Liver (tissue), 9 donors: ENCODE data around the gene MSL1. TPM values are rescaled to one million over a fixed set of nuclear protein-coding genes. Genes with fewer than 3 reads are reported as not detected.

Experiments
- DNase-seq: peaks from one replicate; pipeline ENCODE4 v3.0.0-alpha.2; 2017; ENCODE audit warnings: low spot score
- H3K27ac ChIP-seq, 2 donors: one replicate each; pipeline ENCODE4 v1.7.0; 2013; ENCODE audit warnings: inconsistent platforms in 2 of 2, low read length in 2 of 2, control low read depth in 1 of 2, low read depth in 1 of 2, mild to moderate bottlenecking in 1 of 2
- H3K27me3 ChIP-seq, 4 donors: one replicate each; pipeline versions ENCODE4 v1.6.1 to v1.7.0; 2013; ENCODE audit warnings: low read length in 3 of 4, inconsistent platforms in 1 of 4, mild to moderate bottlenecking in 1 of 4, moderate library complexity in 1 of 4; ENCODE audit not compliant: control insufficient read depth in 4 of 4, insufficient read depth in 4 of 4
- H3K36me3 ChIP-seq, 4 donors: one replicate each; pipeline versions ENCODE4 v1.6.1 to v1.7.0; 2013; ENCODE audit warnings: low read length in 3 of 4, mild to moderate bottlenecking in 3 of 4, low read depth in 1 of 4, moderate library complexity in 1 of 4; ENCODE audit not compliant: control insufficient read depth in 4 of 4, insufficient read depth in 3 of 4
- H3K4me1 ChIP-seq, 4 donors: one replicate each; pipeline versions ENCODE4 v1.6.1 to v1.7.0; 2013; ENCODE audit warnings: low read length in 3 of 4, mild to moderate bottlenecking in 3 of 4, moderate library complexity in 1 of 4; ENCODE audit not compliant: control insufficient read depth in 4 of 4, insufficient read depth in 4 of 4
- H3K4me3 ChIP-seq, 3 donors: one replicate each; pipeline versions ENCODE4 v1.6.1 to v1.7.0; 2013; ENCODE audit warnings: low read length in 3 of 3, control low read depth in 1 of 3, low read depth in 1 of 3, mild to moderate bottlenecking in 1 of 3
- H3K9ac ChIP-seq, 2 donors: one replicate each; pipeline ENCODE4 v1.7.0; 2013; ENCODE audit warnings: low read length in 2 of 2, mild to moderate bottlenecking in 2 of 2, moderate library complexity in 2 of 2, control low read depth in 1 of 2, low read depth in 1 of 2
- H3K9me3 ChIP-seq, 4 donors: one replicate each; pipeline versions ENCODE4 v1.6.1 to v1.7.0; 2013; ENCODE audit warnings: low read length in 3 of 4; ENCODE audit not compliant: control insufficient read depth in 4 of 4
- ATF3 ChIP-seq: IDR thresholded peaks from 2 replicates; pipeline ENCODE4 v1.6.1; 2016; ENCODE audit warnings: antibody characterized with exemption
- CTCF ChIP-seq: fragments of 150-350 bp; IDR thresholded peaks from 2 replicates; pipeline ENCODE4 v1.5.1; 2017; ENCODE audit warnings: improper control_type of control experiment, low read depth, low read length; ENCODE audit not compliant: missing input control
- EGR1 ChIP-seq, 2 donors: IDR thresholded peaks; 2 replicates each; pipeline ENCODE4 v1.6.1; 2016 to 2018; ENCODE audit warnings: antibody characterized with exemption in 2 of 2, low read depth in 2 of 2
- FOXA1 ChIP-seq: IDR thresholded peaks from 2 replicates; pipeline ENCODE4 v1.6.1; 2016; ENCODE audit warnings: antibody characterized with exemption
- FOXA2 ChIP-seq: IDR thresholded peaks from 2 replicates; pipeline ENCODE4 v1.6.1; 2016; ENCODE audit warnings: antibody characterized with exemption
- HNF4A ChIP-seq, 2 donors: conservative IDR thresholded peaks; 2 replicates each; pipeline ENCODE4 v1.6.1; 2016; ENCODE audit warnings: antibody characterized with exemption in 2 of 2, mild to moderate bottlenecking in 2 of 2
- HNF4G ChIP-seq: IDR thresholded peaks from 2 replicates; pipeline ENCODE4 v1.6.1; 2016; ENCODE audit warnings: antibody characterized with exemption
- MAX ChIP-seq: IDR thresholded peaks from 2 replicates; pipeline ENCODE4 v1.6.1; 2016; ENCODE audit warnings: antibody characterized with exemption
- NR2F2 ChIP-seq: IDR thresholded peaks from 2 replicates; pipeline ENCODE4 v1.6.1; 2016; ENCODE audit warnings: antibody characterized with exemption
- RAD21 ChIP-seq, 2 donors: IDR thresholded peaks; 2 replicates each; pipeline ENCODE4 v1.6.1; 2016; ENCODE audit warnings: antibody characterized with exemption in 2 of 2, mild to moderate bottlenecking in 2 of 2
- REST ChIP-seq: IDR thresholded peaks from 2 replicates; pipeline ENCODE4 v1.6.1; 2016; ENCODE audit warnings: antibody characterized with exemption, mild to moderate bottlenecking
- RXRA ChIP-seq, 2 donors: IDR thresholded peaks; 2 replicates each; pipeline ENCODE4 v1.6.1; 2017 to 2018; ENCODE audit warnings: antibody characterized with exemption in 2 of 2, mild to moderate bottlenecking in 1 of 2
- SP1 ChIP-seq: IDR thresholded peaks from 2 replicates; pipeline ENCODE4 v1.6.1; 2018; ENCODE audit warnings: antibody characterized with exemption, mild to moderate bottlenecking
- TAF1 ChIP-seq: conservative IDR thresholded peaks from 2 replicates; pipeline ENCODE4 v1.6.1; 2016; ENCODE audit warnings: antibody characterized with exemption, mild to moderate bottlenecking
- YY1 ChIP-seq: IDR thresholded peaks from 2 replicates; pipeline ENCODE4 v1.6.1; 2016; ENCODE audit warnings: antibody characterized with exemption, mild to moderate bottlenecking
- ZBTB33 ChIP-seq: IDR thresholded peaks from 2 replicates; pipeline ENCODE4 v1.6.1; 2016; ENCODE audit warnings: antibody characterized with exemption
- WGBS: extraction: QIAGEN DNeasy Blood & Tissue Kit; methylation state at CpG from one replicate; pipeline ENCODE4 v1.1.7; 2013; 5-methylcytosine and 5-hydroxymethylcytosine counted together
- polyA plus RNA-seq, 2 donors: library from polyadenylated mRNA; stranded (reverse) in 1 of 2; unstranded in 1 of 2; fragments of 200-250 nt in 1 of 2; fragments of >200 nt in 1 of 2; fragmentation: Nextera tagmentation in 1 of 2; extraction: Ambion mirVana in 1 of 2; gene quantifications; one replicate each; pipeline versions ENCODE4 v1.2.1 to v1.2.3, GENCODE V29; 2013 to 2015
- total RNA-seq, 2 donors: library from RNA; depleted of rRNA; stranded (reverse); fragments of >200 nt; gene quantifications; one replicate each; pipeline ENCODE4 v1.2.3, GENCODE V29; 2014
- donor health status: healthy.
- donor health status: healthy.
- donor health status: healthy.
- donor health status: healthy.
- donor health status: healthy.

MSL1 gene
- total and polyA plus RNA-seq, 4 donors, result 7.9 to 43.7 (median 23.6) TPM

GRCh38 chr17:40108970-40109824, 12.6 kb upstream of the MSL1 start:
- peaks cover 11 to 85% (median 62%) of the 10 kb centered on the region in 4 donors for H3K4me1 ChIP-seq
- TF ChIP-seq ZBTB33, result no peak
- TF ChIP-seq HNF4A (conservative IDR thresholded peaks at IDR 0.05), result peak in 1 of 2 donors; percentile 17
- no peak for TF ChIP-seq FOXA2
- no peak for TF ChIP-seq RXRA (IDR thresholded peaks at IDR 0.05)
- TF ChIP-seq CTCF, result no peak
- no peak for TF ChIP-seq TAF1
- no peak for TF ChIP-seq HNF4G
- TF ChIP-seq NR2F2, result no peak
- no peak for TF ChIP-seq FOXA1
- TF ChIP-seq EGR1 (IDR thresholded peaks at IDR 0.05; ENCODE audit: low read depth in 2 of 2), result no peak
- no peak for TF ChIP-seq ATF3
- TF ChIP-seq REST, result no peak
- no peak for TF ChIP-seq SP1
- TF ChIP-seq MAX, result no peak
- TF ChIP-seq YY1, result no peak
- TF ChIP-seq RAD21 (IDR thresholded peaks at IDR 0.05), result peak in 1 of 2 donors; percentile 45
- H3K4me3 ChIP-seq, result no peak overlapping the region
- H3K9ac ChIP-seq, result no peak overlapping the region
- 93% methylated on average over 9 of the region's 9 CpGs for WGBS
- H3K9me3 ChIP-seq, result no peaks in the 10 kb centered on the region
- H3K27me3 ChIP-seq, result no peaks in the 10 kb centered on the region
- no peak for DNase-seq
- H3K36me3 ChIP-seq, result no peaks in the 10 kb centered on the region
- peak overlapping the region; percentile 86 to 99 for H3K27ac ChIP-seq
